ENCODE data around the gene POLQ.
A peak's percentile ranks its signal among the peaks of the same experiment; 100 is the strongest.
"Not testable (repeated sequence)": the region's sequence is repeated elsewhere in the genome, so short reads cannot be mapped to it uniquely, and the experiment has no call there.

Gene POLQ

DNA sequence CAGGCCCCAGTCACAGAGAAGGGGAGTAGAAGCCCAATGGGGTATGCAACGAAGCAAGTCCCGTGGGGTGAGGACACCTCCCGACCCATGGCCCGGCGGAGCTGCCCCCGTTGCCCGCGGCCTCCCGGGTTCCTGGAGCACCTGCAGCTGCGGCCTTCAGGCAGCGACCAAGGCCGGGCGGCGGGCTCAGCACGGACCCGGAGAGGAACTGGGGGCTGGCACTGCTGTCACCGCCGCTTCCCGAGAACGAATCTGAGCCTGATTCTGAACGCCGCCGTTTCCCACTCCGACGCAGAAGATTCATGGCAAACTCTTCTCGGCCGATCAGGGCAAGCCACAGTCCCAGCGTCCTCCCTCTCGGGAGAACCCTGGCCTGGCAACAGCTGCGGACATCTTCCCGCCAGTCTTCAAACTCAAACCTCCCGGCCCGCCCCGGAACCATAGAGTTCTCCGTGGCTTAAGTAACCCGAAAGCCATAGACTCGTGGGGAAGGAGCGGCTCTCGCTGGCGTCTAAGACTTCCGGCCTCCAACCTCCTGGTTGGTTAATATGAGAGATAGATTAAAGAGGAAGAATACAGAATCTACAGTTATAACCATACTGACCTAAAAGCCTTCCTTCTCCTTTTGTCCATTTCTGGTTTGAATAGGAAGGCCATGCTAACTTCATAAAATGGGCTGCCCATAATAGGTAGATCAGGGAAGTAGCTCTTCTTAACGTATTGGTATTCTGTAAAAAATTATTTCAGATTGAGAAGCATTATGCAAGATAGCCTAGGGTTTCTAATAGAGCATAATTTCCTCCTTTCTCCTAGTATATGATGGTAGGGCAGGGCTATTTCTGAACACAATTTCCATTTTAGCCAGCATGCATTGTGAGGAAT lies at the start of gene POLQ:
Gene POLQ (minus strand): TSS at position 415 of the 882 bp plus-strand sequence. CDS start 111 bp downstream, at position 304.
- peak; percentile 86 for DNase-seq

DNA sequence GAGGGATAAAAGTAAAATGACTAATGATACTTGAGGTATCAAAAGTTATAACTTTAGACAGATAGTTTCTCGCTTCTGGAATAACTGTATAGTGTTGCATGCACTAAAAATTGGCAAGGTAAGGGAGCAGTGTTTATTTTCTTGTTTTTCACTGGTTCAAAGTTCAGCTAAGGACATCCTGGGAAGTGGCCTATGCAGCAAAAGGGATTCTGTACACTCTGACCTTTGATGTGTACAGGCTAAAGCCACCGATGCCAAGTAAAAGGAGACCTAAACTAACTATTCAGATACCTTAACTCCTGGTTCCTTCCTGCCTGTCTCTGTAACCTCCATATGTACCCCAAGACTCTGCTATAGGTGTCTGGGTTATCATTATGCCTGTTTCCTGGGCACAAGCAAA lies 49.1 kb upstream of the POLQ start:
- no peak for DNase-seq

DNA sequence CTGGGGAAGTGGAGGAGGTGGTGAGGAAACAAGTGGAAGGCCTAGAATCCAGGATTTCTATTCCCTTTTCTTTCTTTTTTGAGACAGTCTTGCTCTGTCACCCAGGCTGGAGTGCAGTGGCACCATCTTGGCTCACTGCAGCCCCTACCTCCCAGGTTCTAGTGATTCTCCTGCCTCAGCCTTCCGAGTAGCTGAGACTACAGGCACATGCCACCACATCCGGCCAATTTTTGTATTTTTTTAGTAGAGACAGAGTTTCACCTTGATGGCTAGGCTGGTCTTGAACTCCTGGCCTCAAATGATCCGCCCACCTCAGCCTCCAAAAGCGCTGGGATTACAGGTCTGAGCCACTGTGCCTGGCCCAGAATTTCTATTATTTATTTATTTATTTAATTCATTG lies 48.0 kb upstream of the POLQ start:
- not testable (repeated sequence) for DNase-seq

DNA sequence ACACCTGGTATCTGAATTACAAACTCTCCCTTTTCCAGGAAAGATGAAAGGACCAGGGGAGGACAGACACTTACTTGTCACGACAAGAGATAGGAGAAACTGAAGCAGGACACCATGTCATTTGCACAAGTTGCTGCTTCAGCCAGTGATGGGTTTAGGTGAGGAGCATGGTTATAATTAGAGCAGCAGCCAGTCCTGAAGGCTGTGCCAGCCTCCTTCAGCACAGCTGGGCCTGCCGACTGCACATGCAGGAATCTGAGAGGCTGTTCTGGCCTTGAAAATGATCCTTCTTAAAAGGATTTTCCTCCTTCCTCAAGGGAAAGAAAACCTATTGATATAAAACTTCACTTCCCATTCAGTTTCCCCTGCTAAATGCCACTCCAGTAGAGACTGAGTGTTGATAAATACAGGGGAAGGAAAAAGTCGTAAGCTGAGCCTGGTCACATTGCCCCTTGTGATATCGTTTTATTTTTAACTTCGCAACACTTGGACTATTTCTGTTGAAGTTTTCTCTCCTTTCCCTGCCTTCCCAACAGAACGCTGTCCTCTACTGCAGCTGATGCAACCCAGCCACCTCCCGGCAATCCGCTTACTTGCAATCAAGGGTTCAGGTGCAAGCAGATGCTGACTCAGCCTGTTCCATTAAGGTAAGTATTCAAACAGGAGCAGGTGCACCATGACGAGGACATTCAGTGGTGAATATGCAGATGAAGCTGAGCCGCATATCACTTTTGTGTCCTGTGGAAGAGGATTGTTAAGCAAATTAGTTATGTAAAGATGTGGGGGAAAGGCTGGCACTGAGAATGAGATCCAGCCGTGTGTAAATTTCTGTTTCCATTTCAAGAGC lies 47.3 kb upstream of the POLQ start, which contains the start of gene FBXO40:
Gene FBXO40 (plus strand): TSS at position 524 of the 847 bp plus-strand sequence. CDS start 27,197 bp downstream, outside the sequence.
- no peak for DNase-seq

DNA sequence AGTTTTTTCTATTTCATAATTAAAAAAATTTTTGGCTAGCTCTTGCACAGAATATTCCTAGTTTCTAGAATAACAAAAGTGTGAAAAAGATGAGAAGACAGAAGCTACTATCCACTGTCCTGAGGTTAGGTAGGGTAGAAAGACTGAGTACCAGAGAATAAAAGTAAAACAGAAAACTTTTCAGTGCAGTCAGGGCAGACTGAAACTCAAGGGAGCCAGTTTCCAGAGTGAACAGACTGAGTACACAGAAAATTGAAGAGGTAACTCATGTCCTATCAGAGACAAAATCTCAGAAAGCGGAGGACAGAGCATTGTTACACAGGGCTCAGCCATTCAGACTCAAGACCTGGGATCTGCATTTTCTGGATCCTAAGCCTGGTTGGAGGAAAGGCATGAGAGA lies 38.6 kb upstream of the POLQ start:
- no peak for DNase-seq

DNA sequence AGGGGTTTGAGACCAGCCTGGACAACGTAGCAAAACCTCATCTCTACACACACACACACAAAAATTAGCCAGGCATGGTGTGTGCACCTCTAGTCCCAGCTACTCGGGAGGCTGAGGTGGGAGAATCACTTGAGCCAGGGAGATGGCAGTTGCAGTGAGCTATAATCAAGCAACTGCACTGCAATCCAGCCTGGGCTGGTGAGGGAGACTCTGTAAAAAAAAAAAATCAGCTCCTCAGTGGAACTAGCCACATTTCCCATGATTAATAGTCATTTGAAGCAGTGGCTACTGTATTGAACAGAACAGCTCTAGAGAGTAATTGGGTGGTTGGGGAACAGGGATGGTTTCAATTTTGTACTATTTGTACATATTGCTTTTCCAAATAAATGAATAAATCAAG lies 35.9 kb upstream of the POLQ start:
- DNase-seq = no peak

DNA sequence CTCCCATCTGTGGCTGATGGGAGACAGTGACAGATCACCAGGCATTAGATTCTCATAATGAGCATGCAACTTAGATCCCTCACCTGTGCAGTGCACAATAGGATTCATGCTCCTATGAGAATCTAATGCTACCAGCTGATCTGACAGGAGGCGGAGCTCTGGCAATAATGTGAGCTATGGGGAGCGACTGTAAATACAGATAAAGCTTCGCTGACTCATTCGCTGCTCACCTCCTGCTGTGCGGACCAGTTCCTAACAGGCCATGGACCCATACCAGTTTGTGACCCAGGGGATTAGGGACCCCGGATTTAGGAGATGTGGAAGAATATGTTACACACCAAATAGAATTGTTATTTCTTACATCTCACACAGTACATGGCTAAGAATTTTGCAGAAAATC lies 28.7 kb upstream of the POLQ start:
- DNase-seq = no peak

DNA sequence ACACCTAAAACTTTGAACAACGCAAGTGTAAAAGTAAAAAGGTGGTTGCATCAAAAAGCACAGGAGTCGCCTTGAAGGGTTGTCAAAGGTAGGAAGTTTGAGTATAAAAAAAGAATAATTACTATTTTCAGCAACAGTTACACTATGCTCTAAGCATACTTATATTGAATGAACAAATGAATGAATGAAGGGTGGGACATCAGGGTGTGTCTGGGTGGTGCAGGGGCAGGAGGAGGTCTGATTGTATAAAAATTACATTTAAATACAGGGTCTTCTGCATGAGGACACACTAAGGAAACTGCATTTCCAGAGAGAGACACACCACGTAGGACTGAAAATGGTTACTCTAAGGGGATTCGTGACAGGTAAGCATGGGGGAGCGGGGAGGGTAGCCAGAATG lies 21.9 kb upstream of the POLQ start, which contains the start of gene ARGFX:
Gene ARGFX (plus strand): TSS at position 301 of the 400 bp plus-strand sequence. CDS start 2,765 bp downstream, outside the sequence.
- DNase-seq = no peak

DNA sequence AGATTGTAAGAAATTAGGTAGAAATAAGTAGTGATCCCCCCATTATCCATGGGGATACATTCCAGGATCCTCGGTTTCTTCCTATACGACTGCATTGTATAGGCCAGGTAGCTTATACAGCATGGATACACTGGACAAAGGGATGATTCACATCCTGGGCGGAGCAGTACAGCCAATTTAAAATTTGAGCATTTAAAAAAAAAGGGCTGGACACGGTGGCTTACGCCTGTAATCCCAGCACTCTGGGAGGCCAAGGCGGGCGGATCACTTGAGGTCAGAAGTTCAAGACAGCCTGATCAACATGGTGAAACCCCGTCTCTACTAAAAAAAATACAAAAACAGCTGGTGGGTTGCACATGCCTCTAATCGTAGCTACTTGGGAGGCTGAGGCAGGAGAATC lies 21.0 kb upstream of the POLQ start:
- DNase-seq = no peak

DNA sequence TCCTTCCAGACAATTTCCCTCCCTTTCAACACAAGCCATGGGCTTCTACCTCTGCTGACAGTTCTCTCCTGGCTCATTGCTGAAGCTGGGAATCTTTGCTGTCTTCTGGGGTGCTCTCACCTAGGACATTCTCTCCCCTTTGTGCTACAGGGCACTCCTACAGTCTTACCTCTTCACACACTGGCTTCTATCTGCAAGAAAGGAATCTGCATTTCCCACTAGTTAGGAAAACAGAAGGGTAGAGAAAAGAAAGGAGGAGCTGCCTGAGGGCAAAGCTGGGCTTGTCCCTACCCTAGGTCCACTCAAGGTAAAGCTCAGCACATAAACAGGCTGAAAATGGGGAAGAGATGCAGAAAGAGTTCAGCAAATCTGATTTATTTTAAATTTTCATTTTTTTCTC lies 16.4 kb upstream of the POLQ start:
- DNase-seq = no peak

DNA sequence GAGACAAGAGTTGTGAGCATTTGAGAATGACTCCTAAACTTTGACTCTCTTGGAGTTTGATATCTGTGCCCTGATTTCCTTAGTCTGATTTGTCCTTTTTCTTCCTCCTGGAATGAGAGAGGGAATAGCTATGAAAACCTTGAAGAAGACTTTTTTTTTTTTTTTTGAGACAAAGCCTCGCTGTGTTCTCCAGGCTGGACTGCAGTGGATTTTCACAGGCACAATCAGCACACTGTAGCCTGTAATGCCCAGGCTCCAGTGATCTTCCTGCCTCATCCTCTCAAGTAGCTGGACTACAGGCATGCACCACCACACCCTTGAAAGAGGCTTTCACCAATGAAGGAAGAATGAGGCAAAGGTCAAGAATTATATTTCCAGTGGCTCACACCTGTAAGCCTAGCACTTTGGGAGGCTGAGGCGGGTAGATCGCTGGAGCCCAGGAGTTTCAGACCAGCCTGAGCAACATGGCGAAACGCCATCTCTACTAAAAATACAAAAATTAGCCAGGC lies 11.7 kb upstream of the POLQ start:
- DNase-seq = no peak

DNA sequence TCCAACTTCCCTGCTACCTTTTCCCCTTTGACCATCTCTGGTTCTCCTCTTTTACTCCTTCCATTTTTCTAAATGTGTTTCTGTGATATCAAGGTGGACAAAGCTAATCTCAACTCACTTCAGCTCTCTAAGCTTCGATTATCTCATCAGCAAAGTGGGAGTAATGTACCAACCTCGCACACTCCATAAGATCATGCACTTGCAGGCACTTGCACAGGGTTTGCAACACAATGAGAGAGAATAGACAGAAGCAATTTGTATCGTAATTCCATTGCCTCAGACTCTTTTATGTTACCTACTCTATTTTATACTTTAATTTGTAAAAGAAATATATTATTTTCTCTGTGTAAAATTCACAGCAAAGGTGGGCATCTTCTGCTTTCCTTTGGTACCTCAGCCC lies 7.0 kb upstream of the POLQ start:
- DNase-seq = no peak

DNA sequence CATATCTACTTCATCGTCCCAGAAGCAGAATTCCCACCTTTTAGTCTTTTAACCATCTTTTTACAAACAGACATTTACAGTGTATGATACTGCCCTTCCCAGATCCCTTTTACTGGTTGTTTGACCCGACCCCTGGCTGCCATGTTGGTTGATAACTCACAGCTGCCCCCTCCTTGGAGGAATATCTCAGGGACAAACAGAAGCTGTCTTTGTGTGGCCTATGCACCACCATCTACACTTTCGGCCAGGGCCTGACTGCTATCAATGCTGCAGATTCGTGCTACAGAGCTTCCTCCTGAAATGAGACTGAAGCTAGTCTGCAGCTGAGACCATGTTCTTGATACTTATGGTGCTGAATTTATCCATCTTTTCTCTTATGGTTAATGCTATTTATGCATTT lies 6.6 kb upstream of the POLQ start:
- DNase-seq = no peak

DNA sequence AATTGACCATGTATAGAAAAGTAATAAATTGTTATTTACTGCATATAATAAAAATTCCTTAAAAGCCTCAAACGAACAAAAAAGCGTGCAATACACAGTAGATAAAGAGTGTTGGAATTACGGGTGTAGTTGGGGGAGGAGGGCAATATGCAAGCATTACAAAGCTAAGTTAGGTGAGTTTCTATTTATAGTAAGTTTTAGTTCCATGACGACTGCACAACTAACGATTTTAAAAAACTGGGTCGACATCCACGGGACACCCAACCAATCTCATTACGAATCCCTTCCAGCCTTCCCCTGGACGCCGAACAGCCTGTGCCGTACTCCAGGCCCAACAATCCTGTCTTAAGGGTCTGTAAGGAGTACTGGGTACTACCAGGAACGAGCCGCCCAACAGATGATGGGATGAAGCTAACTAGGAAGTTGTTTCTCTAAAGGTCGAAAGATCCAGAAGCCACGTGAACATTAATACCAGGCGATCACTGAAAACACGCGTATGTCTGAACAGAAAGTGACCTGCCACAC lies 677 bp downstream of the POLQ start:
- no peak for DNase-seq

DNA sequence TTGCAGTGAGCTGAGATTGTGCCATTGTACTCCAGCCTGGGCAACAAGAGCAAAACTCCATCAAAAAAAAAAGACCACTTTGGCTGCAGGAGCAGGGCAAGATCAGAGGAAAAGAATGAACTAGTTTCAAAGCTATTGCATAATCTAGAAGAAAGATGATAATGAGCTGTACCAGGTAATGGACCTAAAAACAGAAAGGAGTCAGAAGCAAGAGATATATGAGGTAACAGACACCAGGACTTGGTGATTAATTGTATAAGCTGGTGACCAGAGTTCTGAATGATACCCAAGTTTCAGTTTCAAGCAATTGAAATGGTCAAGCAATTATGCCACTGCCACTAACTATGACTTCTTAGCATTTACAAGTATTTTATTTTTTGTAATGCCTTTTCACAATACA lies 2.9 kb downstream of the POLQ start:
- DNase-seq = no peak

DNA sequence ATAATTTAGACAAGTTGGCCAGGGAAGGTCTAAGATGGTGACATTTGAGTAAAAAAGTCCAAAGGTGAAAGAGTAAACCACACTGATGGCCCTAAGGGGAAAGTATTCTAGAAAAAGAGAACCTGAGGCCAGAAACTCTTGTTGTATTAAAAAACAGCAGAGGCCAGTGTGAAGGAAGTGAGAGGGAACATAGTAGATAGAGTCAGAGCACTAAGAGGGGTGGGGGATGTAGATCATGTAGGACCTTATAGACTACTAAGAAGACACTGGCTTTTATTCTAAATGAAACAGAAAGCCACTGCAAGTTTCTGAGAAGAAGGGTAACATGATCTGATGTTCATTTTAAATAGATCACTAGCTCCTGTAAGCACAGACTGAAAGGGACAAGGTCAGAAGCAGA lies 14.5 kb downstream of the POLQ start:
- no peak for DNase-seq

DNA sequence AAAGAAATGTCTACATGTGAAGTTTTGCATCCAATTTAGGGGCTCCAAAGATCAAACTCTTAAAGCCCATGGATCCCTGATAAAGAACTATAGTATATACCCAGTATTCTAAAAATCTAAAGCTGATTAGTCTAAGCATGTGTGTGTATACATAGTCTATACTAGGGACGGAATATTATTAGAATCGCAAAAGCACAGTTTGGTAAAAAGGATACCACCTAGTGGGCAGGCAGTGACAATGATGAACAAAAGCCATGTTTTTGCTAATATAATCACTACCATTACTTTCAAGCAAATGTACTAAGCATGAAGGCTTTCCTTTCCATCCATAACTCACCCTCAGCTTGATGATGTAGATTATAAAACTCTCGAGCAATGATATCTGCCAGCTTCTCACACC lies 16.5 kb downstream of the POLQ start:
- no peak for DNase-seq

DNA sequence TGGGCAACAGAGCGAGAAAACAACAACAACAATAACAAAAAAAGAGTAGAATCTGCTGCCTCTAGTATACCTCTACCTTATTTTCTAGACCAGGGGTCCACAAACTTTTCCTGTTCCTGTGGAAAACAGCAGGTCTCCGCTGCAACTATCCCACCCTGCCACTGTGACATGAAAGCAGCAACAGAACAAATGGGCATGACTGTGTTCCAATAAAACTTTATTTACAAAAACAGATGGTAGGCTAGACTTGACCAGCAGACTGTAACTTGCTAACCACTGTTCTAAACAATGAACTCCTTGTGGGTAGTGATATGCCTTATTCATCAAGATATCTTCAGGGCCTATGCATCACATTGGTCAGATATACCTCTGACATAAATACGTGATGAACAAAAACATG lies 25.3 kb downstream of the POLQ start:
- DNase-seq = no peak

DNA sequence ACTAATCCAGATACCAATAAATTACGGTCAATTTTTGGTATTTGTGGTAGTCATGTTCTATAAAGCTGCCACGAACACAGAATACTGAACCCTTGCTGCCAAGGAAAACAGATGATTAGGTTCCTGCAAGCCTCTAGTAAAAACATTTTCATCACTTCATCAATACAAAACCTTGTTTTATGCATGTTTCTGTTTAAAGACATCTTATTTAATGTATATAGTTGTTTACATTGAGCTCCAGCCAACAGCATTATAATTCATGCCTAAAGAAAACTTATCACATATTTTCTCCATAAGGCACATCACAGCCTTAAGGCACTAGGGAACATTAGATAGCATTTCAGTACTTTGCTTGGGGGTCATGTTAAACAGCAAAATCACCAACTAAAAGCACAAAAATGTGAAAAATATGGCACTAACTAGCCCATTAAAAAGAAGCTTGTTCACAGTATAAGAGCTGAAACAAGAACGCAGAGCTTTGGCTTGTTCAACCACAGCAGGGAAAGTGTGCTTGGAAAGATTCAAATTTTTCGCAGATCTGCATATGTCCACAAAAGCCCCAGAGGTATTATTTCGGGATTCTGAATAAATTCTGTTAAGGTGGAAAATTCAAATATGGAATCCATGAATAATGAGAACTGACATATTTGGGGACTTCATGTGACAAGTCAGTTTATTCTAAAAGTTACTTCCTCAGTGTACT lies 27.7 kb downstream of the POLQ start:
- no peak for DNase-seq

DNA sequence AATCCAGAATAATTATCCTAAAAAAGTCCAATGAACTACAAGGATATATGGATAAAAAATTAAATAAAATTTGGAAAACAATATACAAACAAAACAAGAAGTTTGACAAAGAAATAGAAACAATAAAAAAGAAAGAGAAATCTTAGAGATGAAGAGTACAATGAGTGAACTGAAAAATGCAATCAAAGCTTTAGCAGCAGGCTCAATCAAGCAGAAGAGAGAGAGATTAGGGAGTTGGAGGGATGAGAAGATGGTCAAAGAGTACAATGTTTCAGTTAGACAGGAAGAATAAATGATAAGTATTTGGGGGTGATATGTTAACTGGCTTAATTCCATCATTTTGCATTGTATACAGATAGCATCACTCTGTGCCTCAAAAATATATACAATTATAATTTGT lies 29.9 kb downstream of the POLQ start:
- no peak for DNase-seq

DNA sequence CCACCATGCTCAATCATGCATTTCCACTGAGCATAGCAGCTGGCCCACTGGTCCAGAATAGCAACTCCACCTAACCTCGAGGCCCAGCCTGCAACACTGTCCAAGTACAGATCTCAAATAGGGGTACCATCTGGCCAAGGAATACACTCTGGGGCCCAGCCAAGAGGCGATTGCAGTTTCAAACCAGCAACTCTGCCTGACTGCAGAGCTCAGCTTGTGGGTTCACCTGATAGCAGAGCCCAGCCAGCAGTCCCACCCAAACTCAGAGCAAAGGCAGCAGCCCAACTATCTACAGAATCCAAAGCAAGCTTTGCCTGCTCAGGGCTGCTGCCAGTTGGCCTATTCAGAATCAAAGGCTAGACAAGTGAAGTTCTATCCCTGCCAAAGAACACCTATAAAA lies 30.5 kb downstream of the POLQ start:
- DNase-seq = peak; percentile 36

DNA sequence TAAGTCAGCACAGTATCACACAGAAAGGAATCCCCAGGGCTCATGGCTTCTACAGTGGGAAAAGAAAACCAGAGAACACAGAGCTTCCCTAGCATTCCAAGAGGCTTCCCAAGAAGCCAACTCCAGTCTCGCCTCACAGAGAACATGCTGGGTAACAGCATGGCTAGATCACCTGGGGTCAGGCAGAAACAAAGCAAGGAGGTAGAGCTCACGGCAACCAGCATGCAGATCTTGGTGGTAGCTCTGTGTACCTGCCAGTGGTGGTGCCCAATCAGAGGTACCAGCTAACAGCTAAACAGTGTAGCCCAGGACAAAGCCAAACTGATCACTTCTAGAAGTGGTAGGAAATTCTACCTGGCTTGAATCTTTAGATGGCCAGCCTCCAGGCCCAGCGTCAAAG lies 31.3 kb downstream of the POLQ start:
- DNase-seq = no peak

DNA sequence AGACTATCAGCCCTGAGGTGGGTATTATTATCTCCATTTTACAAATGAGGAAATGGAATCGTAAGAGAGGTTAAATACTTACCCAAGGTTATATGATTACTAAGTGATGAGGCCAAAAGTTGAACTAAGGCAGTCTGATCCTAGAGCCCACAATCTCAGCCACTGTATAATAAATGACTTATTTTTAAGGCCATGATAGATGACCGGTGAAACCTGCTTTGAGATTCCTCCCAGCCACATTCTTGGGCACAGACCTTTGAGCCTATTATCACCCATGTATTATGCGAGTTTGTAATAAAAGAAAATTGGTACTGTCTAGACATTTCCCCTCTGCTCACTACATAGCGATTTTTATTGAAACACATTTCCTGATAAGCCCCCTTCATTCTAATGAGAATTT lies 37.4 kb downstream of the POLQ start:
- DNase-seq = no peak

Data from NCI-H1694 (cell line).